ENCODE measurements around the gene CLEC2A.

GRCh38 chr12:9931245-9931644 lies 925 bp downstream of the CLEC2A start:
- TF ChIP-seq CTCF (conservative IDR thresholded peaks at IDR 0.05; ENCODE audit: low read depth in 2 of 2) (no peak), POLR2AphosphoS5 (IDR thresholded peaks at IDR 0.05; ENCODE audit: low read depth) (no peak), EZH2phosphoT487 (IDR thresholded peaks at IDR 0.05; ENCODE audit: unreplicated experiment) (no peak), EZH2 (IDR thresholded peaks at IDR 0.05; ENCODE audit: low read depth, unreplicated experiment) (no peak), JUNB (IDR thresholded peaks at IDR 0.05; ENCODE audit: unreplicated experiment) (no peak), CREB1 (CRISPR knock-in tag; IDR thresholded peaks at IDR 0.05; ENCODE audit: low read depth) (no peak), STAT1 (IDR thresholded peaks at IDR 0.05; ENCODE audit: unreplicated experiment) (no peak), ZNF331 (CRISPR knock-in tag; IDR thresholded peaks at IDR 0.05; ENCODE audit: low read depth) (no peak)
- TF ChIP-seq, protein P1, sequence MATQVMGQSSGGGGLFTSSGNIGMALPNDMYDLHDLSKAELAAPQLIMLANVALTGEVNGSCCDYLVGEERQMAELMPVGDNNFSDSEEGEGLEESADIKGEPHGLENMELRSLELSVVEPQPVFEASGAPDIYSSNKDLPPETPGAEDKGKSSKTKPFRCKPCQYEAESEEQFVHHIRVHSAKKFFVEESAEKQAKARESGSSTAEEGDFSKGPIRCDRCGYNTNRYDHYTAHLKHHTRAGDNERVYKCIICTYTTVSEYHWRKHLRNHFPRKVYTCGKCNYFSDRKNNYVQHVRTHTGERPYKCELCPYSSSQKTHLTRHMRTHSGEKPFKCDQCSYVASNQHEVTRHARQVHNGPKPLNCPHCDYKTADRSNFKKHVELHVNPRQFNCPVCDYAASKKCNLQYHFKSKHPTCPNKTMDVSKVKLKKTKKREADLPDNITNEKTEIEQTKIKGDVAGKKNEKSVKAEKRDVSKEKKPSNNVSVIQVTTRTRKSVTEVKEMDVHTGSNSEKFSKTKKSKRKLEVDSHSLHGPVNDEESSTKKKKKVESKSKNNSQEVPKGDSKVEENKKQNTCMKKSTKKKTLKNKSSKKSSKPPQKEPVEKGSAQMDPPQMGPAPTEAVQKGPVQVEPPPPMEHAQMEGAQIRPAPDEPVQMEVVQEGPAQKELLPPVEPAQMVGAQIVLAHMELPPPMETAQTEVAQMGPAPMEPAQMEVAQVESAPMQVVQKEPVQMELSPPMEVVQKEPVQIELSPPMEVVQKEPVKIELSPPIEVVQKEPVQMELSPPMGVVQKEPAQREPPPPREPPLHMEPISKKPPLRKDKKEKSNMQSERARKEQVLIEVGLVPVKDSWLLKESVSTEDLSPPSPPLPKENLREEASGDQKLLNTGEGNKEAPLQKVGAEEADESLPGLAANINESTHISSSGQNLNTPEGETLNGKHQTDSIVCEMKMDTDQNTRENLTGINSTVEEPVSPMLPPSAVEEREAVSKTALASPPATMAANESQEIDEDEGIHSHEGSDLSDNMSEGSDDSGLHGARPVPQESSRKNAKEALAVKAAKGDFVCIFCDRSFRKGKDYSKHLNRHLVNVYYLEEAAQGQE (IDR thresholded peaks at IDR 0.05; ENCODE audit: unreplicated experiment), result no peak
- TF ChIP-seq, protein P2, sequence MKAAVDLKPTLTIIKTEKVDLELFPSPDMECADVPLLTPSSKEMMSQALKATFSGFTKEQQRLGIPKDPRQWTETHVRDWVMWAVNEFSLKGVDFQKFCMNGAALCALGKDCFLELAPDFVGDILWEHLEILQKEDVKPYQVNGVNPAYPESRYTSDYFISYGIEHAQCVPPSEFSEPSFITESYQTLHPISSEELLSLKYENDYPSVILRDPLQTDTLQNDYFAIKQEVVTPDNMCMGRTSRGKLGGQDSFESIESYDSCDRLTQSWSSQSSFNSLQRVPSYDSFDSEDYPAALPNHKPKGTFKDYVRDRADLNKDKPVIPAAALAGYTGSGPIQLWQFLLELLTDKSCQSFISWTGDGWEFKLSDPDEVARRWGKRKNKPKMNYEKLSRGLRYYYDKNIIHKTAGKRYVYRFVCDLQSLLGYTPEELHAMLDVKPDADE (IDR thresholded peaks at IDR 0.05), result no peak
